Measurements from ENCODE around the gene SIPA1L3.

Gene SIPA1L3

GRCh38 chr19:38196245-38196837, 289.3 kb downstream of the SIPA1L3 start (continued):
- TF ChIP-seq POU6F1 (CRISPR knock-in tag; IDR thresholded peaks at IDR 0.05; ENCODE audit: borderline replicate concordance, low read depth) = no peak
- no peak for TF ChIP-seq OSR1 (CRISPR knock-in tag; IDR thresholded peaks at IDR 0.05)

- no peak; the same call in 2 of the 3 replicates for ATAC-seq
- TF ChIP-seq PATZ1 (CRISPR knock-in tag; IDR thresholded peaks at IDR 0.05; ENCODE audit: borderline replicate concordance) = no peak
Measured at GRCh38 chr19:38196948-38197656, 290.1 kb downstream of the SIPA1L3 start.

GRCh38 chr19:38197937-38198704, 291.1 kb downstream of the SIPA1L3 start:
- no peak for TF ChIP-seq ZNF8 (CRISPR knock-in tag; IDR thresholded peaks at IDR 0.05)
- no peak for TF ChIP-seq ZFP3 (CRISPR knock-in tag; IDR thresholded peaks at IDR 0.05)
- TF ChIP-seq CSDC2 (CRISPR knock-in tag; IDR thresholded peaks at IDR 0.05) = no peak
- TF ChIP-seq ARNTL (CRISPR knock-in tag; IDR thresholded peaks at IDR 0.05; ENCODE audit: borderline replicate concordance, low read depth) = no peak
- ATAC-seq = no peak

- ATAC-seq = no peak
- no peak for TF ChIP-seq CSDC2 (CRISPR knock-in tag; IDR thresholded peaks at IDR 0.05)
- no peak for TF ChIP-seq ZC3H10 (CRISPR knock-in tag; IDR thresholded peaks at IDR 0.05)
- TF ChIP-seq TCF4 (CRISPR knock-in tag; IDR thresholded peaks at IDR 0.05; ENCODE audit: borderline replicate concordance) = no peak
- TF ChIP-seq ARNTL (CRISPR knock-in tag; IDR thresholded peaks at IDR 0.05; ENCODE audit: borderline replicate concordance, low read depth) = no peak
- TF ChIP-seq POU6F1 (CRISPR knock-in tag; IDR thresholded peaks at IDR 0.05; ENCODE audit: borderline replicate concordance, low read depth) = no peak
- TF ChIP-seq GLIS3 (CRISPR knock-in tag; IDR thresholded peaks at IDR 0.05) = no peak
- TF ChIP-seq ESRRG (CRISPR knock-in tag; IDR thresholded peaks at IDR 0.05) = no peak
- no peak for TF ChIP-seq PATZ1 (CRISPR knock-in tag; IDR thresholded peaks at IDR 0.05; ENCODE audit: borderline replicate concordance)
- no peak for TF ChIP-seq ZNF8 (CRISPR knock-in tag; IDR thresholded peaks at IDR 0.05)
- TF ChIP-seq ZNF565 (CRISPR knock-in tag; conservative IDR thresholded peaks at IDR 0.05; ENCODE audit: low read depth) = no peak
- TF ChIP-seq PPARA (CRISPR knock-in tag; IDR thresholded peaks at IDR 0.05; ENCODE audit: borderline replicate concordance) = no peak
Measured at GRCh38 chr19:38199340-38199739, 292.3 kb downstream of the SIPA1L3 start.

- ATAC-seq = no peak
- no peak for TF ChIP-seq ZFP30 (CRISPR knock-in tag; IDR thresholded peaks at IDR 0.05)
- no peak for TF ChIP-seq SNAI2 (CRISPR knock-in tag; IDR thresholded peaks at IDR 0.05)
Measured at GRCh38 chr19:38201731-38202130, 294.7 kb downstream of the SIPA1L3 start.

- ATAC-seq = no peak
- TF ChIP-seq CREB5 (CRISPR knock-in tag; IDR thresholded peaks at IDR 0.05; ENCODE audit: low read depth) = no peak
- no peak for TF ChIP-seq ZNF565 (CRISPR knock-in tag; conservative IDR thresholded peaks at IDR 0.05; ENCODE audit: low read depth)
- no peak for TF ChIP-seq RARB (CRISPR knock-in tag; IDR thresholded peaks at IDR 0.05)
- TF ChIP-seq ZNF8 (CRISPR knock-in tag; IDR thresholded peaks at IDR 0.05) = no peak
- TF ChIP-seq PPARA (CRISPR knock-in tag; IDR thresholded peaks at IDR 0.05; ENCODE audit: borderline replicate concordance) = no peak
- no peak for TF ChIP-seq ARNTL (CRISPR knock-in tag; IDR thresholded peaks at IDR 0.05; ENCODE audit: borderline replicate concordance, low read depth)
- TF ChIP-seq ZC3H10 (CRISPR knock-in tag; IDR thresholded peaks at IDR 0.05) = no peak
- TF ChIP-seq ZFP30 (CRISPR knock-in tag; IDR thresholded peaks at IDR 0.05) = no peak
- no peak for TF ChIP-seq ZNF70 (CRISPR knock-in tag; IDR thresholded peaks at IDR 0.05)
- no peak for TF ChIP-seq BACH2 (CRISPR knock-in tag; IDR thresholded peaks at IDR 0.05; ENCODE audit: borderline replicate concordance)
- TF ChIP-seq TCF4 (CRISPR knock-in tag; IDR thresholded peaks at IDR 0.05; ENCODE audit: borderline replicate concordance) = no peak
- TF ChIP-seq POU6F1 (CRISPR knock-in tag; IDR thresholded peaks at IDR 0.05; ENCODE audit: borderline replicate concordance, low read depth) = no peak
- no peak for TF ChIP-seq ESRRG (CRISPR knock-in tag; IDR thresholded peaks at IDR 0.05)
- no peak for TF ChIP-seq OSR1 (CRISPR knock-in tag; IDR thresholded peaks at IDR 0.05)
- TF ChIP-seq GLIS3 (CRISPR knock-in tag; IDR thresholded peaks at IDR 0.05) = no peak
- TF ChIP-seq ZFP3 (CRISPR knock-in tag; IDR thresholded peaks at IDR 0.05) = no peak
Measured at GRCh38 chr19:38202504-38202903, 295.5 kb downstream of the SIPA1L3 start.
